ENCODE measurements around the gene PARG. TPM values are rescaled to one million over a fixed set of nuclear protein-coding genes. Genes with fewer than 3 reads are reported as not detected.
A peak's percentile ranks its signal among the peaks of the same experiment; 100 is the strongest.
"Not testable (repeated sequence)": the region's sequence is repeated elsewhere in the genome, so short reads cannot be mapped to it uniquely, and the experiment has no call there.

The PARG gene
- total RNA-seq (10 to 100 TPM; 13.3 to 21.7 (median 19.6) TPM), polyA plus RNA-seq (10 to 100 TPM in 2 of 3 donors, 1 to 10 TPM in 1; 7.0 to 24.4 (median 10.1) TPM)
- long read RNA-seq, donor 1, partial matches to known transcripts = 1 of 16 reads
- long read RNA-seq, donor 1, other reads (novel, unspliced or antisense) = 15 of 16 reads
- long read RNA-seq, donor 2, partial matches to known transcripts = 3 of 32 reads
- long read RNA-seq, donor 2, other reads (novel, unspliced or antisense) = 29 of 32 reads

DNA sequence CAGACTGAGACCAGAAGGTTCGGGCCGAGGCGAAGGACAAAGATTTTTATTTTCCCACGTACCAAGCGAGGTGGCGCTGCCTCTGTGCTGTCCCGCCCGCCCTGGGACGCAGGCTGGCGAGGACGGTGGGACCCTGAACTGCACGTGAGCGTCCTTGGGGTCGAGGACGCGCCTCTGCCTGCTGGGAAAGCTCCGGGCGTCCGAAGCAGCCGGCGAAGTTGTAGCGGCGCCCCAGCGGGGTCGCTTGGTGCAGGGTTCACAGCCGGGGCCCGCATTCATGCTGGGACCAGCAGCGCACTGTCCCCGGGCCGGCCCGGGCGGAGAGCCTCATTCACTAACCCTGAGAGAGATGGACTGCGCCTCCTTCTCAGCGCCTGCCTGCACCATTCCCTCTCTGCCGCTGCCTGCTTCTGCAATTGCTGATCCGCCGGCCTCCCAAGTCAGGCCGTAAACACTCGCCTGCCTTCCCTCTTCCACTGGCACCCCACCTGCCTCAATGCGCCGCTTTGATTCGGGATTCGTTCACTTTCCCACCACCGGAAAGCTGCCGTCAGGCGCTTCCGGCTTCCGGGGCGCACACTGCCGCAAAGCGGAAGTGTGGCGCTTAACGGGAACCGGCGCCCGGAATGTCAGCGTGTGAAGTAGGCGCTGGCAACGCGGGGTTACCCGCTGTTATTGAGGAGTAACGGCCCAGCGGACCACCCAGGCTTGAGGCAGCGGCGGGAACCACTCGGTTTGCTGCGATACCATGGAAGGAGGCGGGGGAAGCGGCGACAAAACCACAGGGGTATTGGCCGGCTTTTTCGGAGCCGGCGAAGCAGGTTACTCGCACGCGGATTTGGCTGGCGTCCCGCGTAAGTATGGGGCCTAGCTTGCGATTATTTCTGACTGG, at the start of gene PARG, which contains the start of gene TIMM23B:
PARG (minus strand) TSS at position 581 of the 892 bp plus-strand sequence; CDS start at position 279, 302 bp downstream.
TIMM23B (plus strand) TSS at position 607 of the 892 bp plus-strand sequence; CDS start at position 749, 142 bp downstream.
- WGBS, 3 donors = 0 to 1% (median 0%) methylated on average over 73 to 81 of the region's 81 CpGs
- Histone ChIP-seq H3K4me1 (peaks cover 18% of the 10 kb centered on the region), H3K36me3 (ENCODE audit: insufficient read depth in 1 of 2, low read depth in 1 of 2) (peaks cover 0 to 18% of the 10 kb centered on the region in 2 donors), H3K27ac (peak within 1 kb of the TSS; percentile 86), H3K4me3 (peak within 1 kb of the TSS; percentile 88)
- peak; percentile 96 to 98 (median 97) for ATAC-seq
- H3K27me3 ChIP-seq (ENCODE audit: insufficient read depth in 3 of 3, low read length in 2 of 3); intact Hi-C loops (cut with DNase I); H3K9me3 ChIP-seq: not testable (repeated sequence)
- DNase-seq = peak; percentile 81 to 89

DNA sequence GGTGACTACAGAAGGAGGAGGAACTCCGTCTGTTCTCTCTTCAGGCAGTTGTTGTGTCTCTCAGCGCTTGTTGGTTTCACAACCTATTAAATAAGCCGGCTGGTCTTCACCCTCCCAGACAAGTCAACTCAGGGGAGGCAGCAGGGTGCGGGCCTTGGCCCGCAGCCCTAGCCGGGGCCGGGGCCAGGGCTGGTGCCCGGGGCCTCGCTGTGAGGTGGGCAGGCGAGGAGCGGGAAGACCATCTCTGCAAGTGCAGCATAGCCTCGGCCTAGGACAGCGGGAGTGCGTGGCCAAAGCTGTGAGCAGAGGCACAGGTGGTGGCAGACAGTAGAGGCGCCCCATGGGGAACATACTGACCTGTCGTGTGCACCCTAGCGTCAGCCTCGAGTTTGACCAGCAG, 46.5 kb upstream of the PARG start, which contains the start of gene AGAP6:
AGAP6 (plus strand) TSS at position 31 of the 400 bp plus-strand sequence; CDS start at position 341, 310 bp downstream.
- H3K4me3 ChIP-seq; intact Hi-C loops (cut with DNase I); H3K9me3 ChIP-seq; H3K4me1 ChIP-seq; H3K27me3 ChIP-seq (ENCODE audit: insufficient read depth in 3 of 3, low read length in 2 of 3); DNase-seq; H3K27ac ChIP-seq; ATAC-seq: not testable (repeated sequence)
- 94 to 97% (median 95%) methylated on average over 12 to 17 of the region's 18 CpGs for WGBS, 3 donors
- H3K36me3 ChIP-seq (ENCODE audit: insufficient read depth in 1 of 2, low read depth in 1 of 2) = peaks cover 0 to 29% of the 10 kb centered on the region in 2 donors

DNA sequence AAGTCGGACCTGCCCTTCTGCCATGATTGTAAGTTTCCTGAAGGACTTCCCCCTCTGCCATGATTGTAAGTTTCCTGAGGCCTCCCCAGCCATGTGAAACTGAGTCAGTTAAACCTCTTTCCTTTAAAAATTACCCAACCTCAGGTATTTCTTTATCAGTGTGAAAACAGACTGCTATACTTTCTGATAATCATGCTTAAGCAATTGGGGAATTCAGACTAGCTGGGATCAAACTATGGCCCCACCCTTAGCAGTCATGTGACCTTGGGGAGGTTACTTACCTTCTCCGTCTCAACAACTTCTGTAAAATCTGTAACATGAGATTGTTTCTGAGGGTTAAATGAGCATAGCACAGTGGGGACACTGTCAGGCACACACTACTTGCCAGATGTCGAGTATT, 45.4 kb upstream of the PARG start:
- DNase-seq; H3K4me1 ChIP-seq; intact Hi-C loops (cut with DNase I); ATAC-seq; H3K4me3 ChIP-seq; H3K9me3 ChIP-seq; H3K27ac ChIP-seq; H3K27me3 ChIP-seq (ENCODE audit: insufficient read depth in 3 of 3, low read length in 2 of 3): not testable (repeated sequence)
- WGBS, 3 donors = 74 to 77% (median 76%) methylated on average over 3 of the region's 3 CpGs
- H3K36me3 ChIP-seq (ENCODE audit: insufficient read depth in 1 of 2, low read depth in 1 of 2) = peaks cover 0 to 21% of the 10 kb centered on the region in 2 donors

DNA sequence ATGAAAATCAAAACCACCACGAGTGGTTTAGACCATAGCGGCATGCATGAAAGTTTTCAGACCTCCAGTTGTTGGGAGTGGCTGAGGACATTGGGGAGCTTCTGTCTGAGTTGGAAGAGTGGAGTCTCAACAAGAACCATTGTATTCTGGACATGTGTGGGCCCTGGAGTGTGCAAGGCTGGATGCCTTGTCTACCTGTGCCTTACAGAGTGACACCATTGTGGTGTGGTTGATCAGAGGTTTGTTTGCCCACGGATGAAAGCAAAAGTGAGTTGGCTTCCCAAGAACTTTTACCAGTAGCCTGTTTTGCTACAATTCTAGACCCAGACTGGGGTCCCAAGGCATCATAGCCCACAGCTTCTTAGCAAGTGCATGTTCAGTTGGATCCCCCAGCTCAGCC, 35.9 kb upstream of the PARG start:
- peaks cover 0 to 12% of the 10 kb centered on the region in 2 donors for H3K36me3 ChIP-seq (ENCODE audit: insufficient read depth in 1 of 2, low read depth in 1 of 2)
- intact Hi-C loops (cut with DNase I); ATAC-seq; H3K9me3 ChIP-seq; H3K27ac ChIP-seq; DNase-seq; H3K4me3 ChIP-seq; H3K27me3 ChIP-seq (ENCODE audit: insufficient read depth in 3 of 3, low read length in 2 of 3); H3K4me1 ChIP-seq: not testable (repeated sequence)
- 92 to 100% (median 96%) methylated on average over 3 of the region's 3 CpGs for WGBS, 3 donors

DNA sequence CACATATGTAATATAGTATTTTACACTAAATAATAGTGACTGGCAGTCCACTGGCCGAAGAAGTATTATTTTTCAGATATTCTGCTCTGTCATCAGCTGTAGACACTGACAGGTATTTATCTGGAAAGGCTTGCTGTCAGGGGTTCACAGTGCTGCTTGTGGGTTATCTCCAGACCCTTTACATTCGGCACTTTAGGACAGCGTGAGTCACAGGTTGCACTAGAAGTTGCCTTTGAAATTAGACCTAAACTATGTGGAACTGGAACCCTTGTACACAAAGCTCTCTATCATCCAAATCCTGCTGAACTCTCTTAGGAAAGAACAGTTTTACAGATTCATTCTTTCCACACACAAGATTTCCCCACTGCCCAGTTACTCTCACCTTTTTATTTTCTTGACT, 30.3 kb upstream of the PARG start:
- peaks cover 0 to 15% of the 10 kb centered on the region in 2 donors for H3K36me3 ChIP-seq (ENCODE audit: insufficient read depth in 1 of 2, low read depth in 1 of 2)
- H3K27ac ChIP-seq; H3K27me3 ChIP-seq (ENCODE audit: insufficient read depth in 3 of 3, low read length in 2 of 3); intact Hi-C loops (cut with DNase I); H3K9me3 ChIP-seq; DNase-seq; H3K4me1 ChIP-seq; H3K4me3 ChIP-seq: not testable (repeated sequence)
- 67 to 94% (median 83%) methylated on average over 3 of the region's 3 CpGs for WGBS, 3 donors
- peak in 1 of 4 donors; percentile 50 for ATAC-seq

DNA sequence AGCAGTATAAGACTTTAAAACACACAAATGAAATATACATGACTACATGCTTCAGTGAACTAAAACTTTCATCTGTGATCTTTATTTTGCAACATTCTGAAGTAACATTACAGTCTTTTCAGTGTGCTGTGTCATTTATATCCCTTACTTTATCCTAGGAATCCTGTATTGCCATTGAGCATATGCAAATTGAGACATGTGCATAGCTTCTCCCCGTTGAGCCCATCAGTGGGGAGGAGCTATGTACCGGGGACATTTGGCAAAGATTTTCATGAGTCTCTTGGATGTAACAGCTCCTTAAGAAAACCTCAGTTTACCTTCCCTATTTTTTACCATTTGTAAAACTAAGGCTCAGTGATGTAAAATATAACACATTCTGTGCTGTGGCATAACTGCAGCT, 29.6 kb upstream of the PARG start:
- WGBS, 3 donors = 42 to 60% (median 56%) methylated on average over 2 of the region's 2 CpGs
- H3K27ac ChIP-seq; DNase-seq; intact Hi-C loops (cut with DNase I); H3K4me3 ChIP-seq; H3K27me3 ChIP-seq (ENCODE audit: insufficient read depth in 3 of 3, low read length in 2 of 3); H3K4me1 ChIP-seq; ATAC-seq; H3K9me3 ChIP-seq: not testable (repeated sequence)
- peaks cover 0 to 14% of the 10 kb centered on the region in 2 donors for H3K36me3 ChIP-seq (ENCODE audit: insufficient read depth in 1 of 2, low read depth in 1 of 2)

DNA sequence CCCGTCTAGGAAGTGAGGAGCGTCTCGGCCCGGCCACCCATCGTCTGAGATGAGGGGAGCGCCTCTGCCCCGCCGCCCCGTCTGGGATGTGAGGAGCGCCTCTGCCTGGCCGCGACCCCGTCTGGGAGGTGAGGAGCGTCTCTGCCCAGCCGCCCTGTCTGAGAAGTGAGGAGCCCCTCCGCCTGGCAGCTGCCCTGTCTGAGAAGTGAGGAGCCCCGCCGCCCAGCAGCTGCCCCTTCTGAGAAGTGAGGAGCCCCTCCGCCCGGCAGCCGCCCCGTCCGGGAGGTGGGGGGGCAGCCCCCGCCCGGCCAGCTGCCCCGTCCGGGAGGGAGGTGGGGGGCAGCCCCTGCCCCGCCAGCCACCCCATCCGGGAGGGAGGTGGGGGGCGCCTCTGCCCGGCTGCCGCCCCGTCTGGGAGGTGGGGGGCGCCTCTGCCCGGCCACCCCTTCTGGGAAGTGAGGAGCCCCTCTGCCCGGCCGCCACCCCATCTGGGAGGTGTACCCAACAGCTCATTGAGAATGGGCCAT, 28.6 kb upstream of the PARG start:
- peaks cover 0 to 12% of the 10 kb centered on the region in 2 donors for H3K36me3 ChIP-seq (ENCODE audit: insufficient read depth in 1 of 2, low read depth in 1 of 2)
- WGBS, 3 donors = 95 to 97% (median 95%) methylated on average over 13 to 37 of the region's 37 CpGs
- H3K27ac ChIP-seq; H3K4me3 ChIP-seq; DNase-seq; H3K9me3 ChIP-seq; intact Hi-C loops (cut with DNase I); ATAC-seq; H3K27me3 ChIP-seq (ENCODE audit: insufficient read depth in 3 of 3, low read length in 2 of 3); H3K4me1 ChIP-seq: not testable (repeated sequence)

DNA sequence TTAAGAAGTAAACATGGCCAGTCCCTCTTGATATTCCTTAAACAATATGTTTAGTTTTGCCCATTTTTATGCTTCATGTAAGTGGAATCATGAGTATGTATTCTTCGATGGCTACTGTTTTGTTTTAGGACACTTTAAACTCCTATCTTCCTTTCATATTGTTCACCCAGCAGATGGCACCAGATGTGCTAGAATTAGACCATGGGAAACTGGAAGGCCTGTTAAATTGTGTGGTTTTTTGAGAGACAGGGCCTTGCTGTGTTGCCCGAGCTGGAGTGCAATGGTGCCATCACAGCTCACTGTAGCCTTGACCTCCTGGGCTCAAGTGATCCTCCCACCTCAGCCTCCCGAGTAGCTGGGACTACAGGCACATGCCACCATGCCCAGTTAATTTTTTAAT, 11.3 kb upstream of the PARG start:
- H3K27ac ChIP-seq; intact Hi-C loops (cut with DNase I); H3K4me3 ChIP-seq; H3K9me3 ChIP-seq; H3K27me3 ChIP-seq (ENCODE audit: insufficient read depth in 3 of 3, low read length in 2 of 3); ATAC-seq; DNase-seq: not testable (repeated sequence)
- WGBS, 3 donors = 68 to 81% (median 80%) methylated on average over 2 to 3 of the region's 3 CpGs
- Histone ChIP-seq H3K36me3 (ENCODE audit: insufficient read depth in 1 of 2, low read depth in 1 of 2) (peaks cover 0 to 42% of the 10 kb centered on the region in 2 donors), H3K4me1 (peaks cover 11% of the 10 kb centered on the region)

DNA sequence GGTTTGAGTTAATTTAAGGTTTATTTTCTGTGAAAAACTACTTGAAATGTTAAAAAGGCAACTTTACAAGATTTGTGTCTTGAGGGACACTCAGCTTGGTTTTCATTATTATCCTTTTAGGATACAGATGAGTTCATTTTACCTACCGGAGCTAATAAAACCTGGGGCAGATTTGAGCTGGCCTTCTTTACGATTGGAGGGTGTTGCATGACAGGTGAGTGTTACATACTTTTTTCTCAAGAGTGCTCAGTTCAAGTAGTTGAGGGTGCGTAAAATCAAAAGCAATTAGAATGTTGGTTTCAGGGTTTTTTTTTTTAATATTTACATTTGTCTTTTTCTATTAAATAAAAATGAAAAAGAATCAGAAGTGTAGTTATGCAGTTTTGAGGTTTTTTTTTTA, 10.2 kb upstream of the PARG start:
- Histone ChIP-seq H3K4me1 (peaks cover 11% of the 10 kb centered on the region), H3K36me3 (ENCODE audit: insufficient read depth in 1 of 2, low read depth in 1 of 2) (peaks cover 0 to 43% of the 10 kb centered on the region in 2 donors)
- WGBS, 3 donors = 64 to 69% (median 68%) methylated on average over 3 of the region's 3 CpGs
- H3K4me3 ChIP-seq; H3K27ac ChIP-seq; H3K9me3 ChIP-seq; H3K27me3 ChIP-seq (ENCODE audit: insufficient read depth in 3 of 3, low read length in 2 of 3); intact Hi-C loops (cut with DNase I); ATAC-seq; DNase-seq: not testable (repeated sequence)

DNA sequence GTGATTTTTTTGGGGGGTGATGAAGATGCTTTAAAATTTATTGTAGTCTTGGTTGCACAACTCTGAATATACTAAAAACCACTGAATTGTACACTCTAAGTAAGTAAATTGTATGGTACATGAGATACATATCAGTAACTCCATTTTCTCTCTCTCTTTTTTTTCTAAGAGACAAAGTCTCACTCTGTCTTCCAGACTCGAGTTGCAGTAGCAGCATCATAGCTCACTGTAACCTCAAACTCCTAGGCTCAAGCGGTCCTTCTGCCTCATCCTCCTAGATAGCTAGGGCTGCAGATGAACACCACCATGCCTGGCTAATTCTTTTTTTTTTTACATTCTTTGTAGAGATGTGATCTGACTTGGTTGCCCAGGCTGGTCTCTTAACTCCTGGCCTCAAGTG, 6.9 kb upstream of the PARG start:
- H3K36me3 ChIP-seq (ENCODE audit: insufficient read depth in 1 of 2, low read depth in 1 of 2) = peaks cover 0 to 42% of the 10 kb centered on the region in 2 donors
- peaks cover 14% of the 10 kb centered on the region for H3K4me1 ChIP-seq
- H3K9me3 ChIP-seq; H3K4me3 ChIP-seq; DNase-seq; intact Hi-C loops (cut with DNase I); H3K27me3 ChIP-seq (ENCODE audit: insufficient read depth in 3 of 3, low read length in 2 of 3): not testable (repeated sequence)
- peak; percentile 29 to 66 (median 52) for ATAC-seq
- peak overlapping the region; percentile 72 for H3K27ac ChIP-seq
- WGBS, 3 donors = 38 to 77% (median 55%) methylated on average over 2 of the region's 2 CpGs

Measured in psoas muscle (tissue), 8 donors.